Sigmoid colon (tissue), 4 donors: ENCODE measurements around the gene ZNF701.

Source experiments
- EP300 ChIP-seq, 4 donors: sonication (generic); formaldehyde crosslinking; IDR thresholded peaks; one replicate each; pipeline ENCODE4 v1.6.1; 2017; ENCODE audit warnings: antibody characterized with exemption in 4 of 4
- POLR2A ChIP-seq, 2 donors: fragments of 450-650 bp; IDR thresholded peaks; one replicate each; pipeline ENCODE4 v1.6.1; 2016; ENCODE audit warnings: antibody characterized with exemption in 2 of 2, mild to moderate bottlenecking in 2 of 2, moderate library complexity in 2 of 2
- POLR2AphosphoS5 ChIP-seq, 4 donors: sonication (generic); formaldehyde crosslinking; IDR thresholded peaks; one replicate each; pipeline ENCODE4 v1.6.1; 2017; ENCODE audit warnings: antibody characterized with exemption in 4 of 4
- TF ChIP-seq, protein P1 (sequence below), 4 experiments: fragments of 450-650 bp in 3 of 4; fragments of 200-600 bp in 1 of 4; IDR thresholded peaks; one replicate each; pipeline ENCODE4 v1.5.1; 2016 to 2019; ENCODE audit warnings: antibody characterized with exemption in 4 of 4, mild to moderate bottlenecking in 3 of 4, moderate library complexity in 2 of 4

DNA sequence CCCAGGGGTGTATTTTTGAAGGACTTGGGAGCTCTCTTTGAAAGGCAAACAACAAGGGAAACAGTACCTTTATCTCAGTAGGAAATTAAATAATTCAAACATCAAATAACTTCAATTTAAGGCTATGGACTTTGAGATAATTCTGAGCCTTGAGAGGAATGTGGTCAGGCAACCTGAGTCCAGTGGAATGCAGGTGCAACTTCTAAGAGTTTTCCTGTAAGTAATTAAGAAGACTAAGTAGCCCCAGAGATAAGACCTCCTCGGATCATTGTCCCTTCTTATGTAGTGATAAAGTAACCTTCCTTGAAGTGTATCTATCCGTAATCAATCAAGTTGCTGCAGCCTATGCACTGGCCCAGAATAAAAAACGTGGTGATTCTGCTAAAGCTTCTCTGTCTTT, 29.2 kb downstream of the ZNF701 start:
- TF ChIP-seq, protein P1, sequence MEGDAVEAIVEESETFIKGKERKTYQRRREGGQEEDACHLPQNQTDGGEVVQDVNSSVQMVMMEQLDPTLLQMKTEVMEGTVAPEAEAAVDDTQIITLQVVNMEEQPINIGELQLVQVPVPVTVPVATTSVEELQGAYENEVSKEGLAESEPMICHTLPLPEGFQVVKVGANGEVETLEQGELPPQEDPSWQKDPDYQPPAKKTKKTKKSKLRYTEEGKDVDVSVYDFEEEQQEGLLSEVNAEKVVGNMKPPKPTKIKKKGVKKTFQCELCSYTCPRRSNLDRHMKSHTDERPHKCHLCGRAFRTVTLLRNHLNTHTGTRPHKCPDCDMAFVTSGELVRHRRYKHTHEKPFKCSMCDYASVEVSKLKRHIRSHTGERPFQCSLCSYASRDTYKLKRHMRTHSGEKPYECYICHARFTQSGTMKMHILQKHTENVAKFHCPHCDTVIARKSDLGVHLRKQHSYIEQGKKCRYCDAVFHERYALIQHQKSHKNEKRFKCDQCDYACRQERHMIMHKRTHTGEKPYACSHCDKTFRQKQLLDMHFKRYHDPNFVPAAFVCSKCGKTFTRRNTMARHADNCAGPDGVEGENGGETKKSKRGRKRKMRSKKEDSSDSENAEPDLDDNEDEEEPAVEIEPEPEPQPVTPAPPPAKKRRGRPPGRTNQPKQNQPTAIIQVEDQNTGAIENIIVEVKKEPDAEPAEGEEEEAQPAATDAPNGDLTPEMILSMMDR (IDR thresholded peaks at IDR 0.05): no peak
- no peak for TF ChIP-seq POLR2AphosphoS5 (IDR thresholded peaks at IDR 0.05)
- TF ChIP-seq POLR2A (IDR thresholded peaks at IDR 0.05): no peak
- TF ChIP-seq EP300 (IDR thresholded peaks at IDR 0.05): no peak
